GM12891 (cell line): ENCODE data around the gene HDAC4.

ENCODE experiments used
- POLR2A ChIP-seq: IDR thresholded peaks from 2 replicates; pipeline ENCODE4 v1.6.1; 2011; ENCODE audit warnings: low read depth, low read length, control low read depth
- POLR2AphosphoS5 ChIP-seq: IDR thresholded peaks from 2 replicates; pipeline ENCODE4 v1.6.1; 2011; ENCODE audit warnings: low read depth, low read length, control low read depth
- POU2F2 ChIP-seq: IDR thresholded peaks from 2 replicates; pipeline ENCODE4 v1.6.1; 2011; ENCODE audit warnings: low read depth, mild to moderate bottlenecking, control low read depth, low read length, moderate library complexity
- TAF1 ChIP-seq: IDR thresholded peaks from 2 replicates; pipeline ENCODE4 v1.6.1; 2011; ENCODE audit warnings: low read depth, low read length, control low read depth

- no peak for TF ChIP-seq POLR2A
- TF ChIP-seq POU2F2 = no peak
- TF ChIP-seq POLR2AphosphoS5 = no peak
- TF ChIP-seq TAF1 = no peak
These were observed 387.2 kb downstream of the HDAC4 start for GRCh38 chr2:239013678-239013976.
